ENCODE measurements around the gene ERAS. TPM values are rescaled to one million over a fixed set of nuclear protein-coding genes. Genes with fewer than 3 reads are reported as not detected.

Gene ERAS
- total RNA-seq, 1 donor from 2014 or later = not detected

DNA sequence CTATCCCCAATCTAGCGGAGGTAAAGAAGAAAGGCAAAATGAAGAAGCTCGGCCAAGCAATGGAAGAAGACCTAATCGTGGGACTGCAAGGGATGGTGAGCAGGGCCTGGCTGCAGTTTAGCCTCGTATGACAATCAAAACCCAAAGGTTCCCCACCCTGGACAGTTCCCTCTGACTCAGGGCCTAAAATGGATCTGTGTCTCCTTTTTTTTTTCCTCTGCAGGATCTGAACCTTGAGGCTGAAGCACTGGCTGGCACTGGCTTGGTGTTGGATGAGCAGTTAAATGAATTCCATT is 23.5 kb upstream of the ERAS start:
- peak overlapping the region; percentile 87 for H3K4me2 ChIP-seq (ENCODE audit: low read length)
- no peaks in the 10 kb centered on the region for H3K27me3 ChIP-seq (ENCODE audit: insufficient read depth, low read length)
- no peaks in the 10 kb centered on the region for H3K36me3 Mint-ChIP-seq (ENCODE audit: low read depth, unreplicated experiment)
- H3K79me2 ChIP-seq (ENCODE audit: insufficient read depth, low read length) = no peaks in the 10 kb centered on the region
- no peaks in the 10 kb centered on the region for H3K9me3 Mint-ChIP-seq (ENCODE audit: unreplicated experiment)
- peak overlapping the region; percentile 95 for H3K4me3 Mint-ChIP-seq (ENCODE audit: unreplicated experiment)
- DNase-seq (ENCODE audit: low read depth) (no peak), FAIRE-seq (no peak)
- H2AFZ ChIP-seq (ENCODE audit: low read depth, low read length) = no peak overlapping the region
- no peaks in the 10 kb centered on the region for H3K27me3 Mint-ChIP-seq (ENCODE audit: low read depth, unreplicated experiment)
- no peaks in the 10 kb centered on the region for H4K20me1 ChIP-seq (ENCODE audit: insufficient read depth, low read length)
- no peaks in the 10 kb centered on the region for H3K36me3 ChIP-seq (ENCODE audit: insufficient read depth, low read length)
- H3K4me1 ChIP-seq (ENCODE audit: insufficient read depth, low read length) = peaks cover 10% of the 10 kb centered on the region
- peak overlapping the region; percentile 68 for H3K4me3 ChIP-seq (ENCODE audit: insufficient read depth, low read depth, low read length)
- H3K27ac Mint-ChIP-seq (ENCODE audit: unreplicated experiment) = peak overlapping the region; percentile 100
- peaks cover 3% of the 10 kb centered on the region for H3K4me1 Mint-ChIP-seq (ENCODE audit: low read depth, unreplicated experiment)
- no peak for TF ChIP-seq CTCF (IDR thresholded peaks at IDR 0.05; ENCODE audit: insufficient read depth, low read depth, low read length)
- TF ChIP-seq EZH2 (IDR thresholded peaks at IDR 0.05; ENCODE audit: insufficient read depth, low read length) = no peak
- H3K9me3 ChIP-seq (ENCODE audit: insufficient read depth, low read depth, low read length) = no peaks in the 10 kb centered on the region
- peak overlapping the region; percentile 96 for H3K9ac ChIP-seq (ENCODE audit: low read length)
- H3K27ac ChIP-seq (ENCODE audit: low read depth, low read length) = no peak overlapping the region

DNA sequence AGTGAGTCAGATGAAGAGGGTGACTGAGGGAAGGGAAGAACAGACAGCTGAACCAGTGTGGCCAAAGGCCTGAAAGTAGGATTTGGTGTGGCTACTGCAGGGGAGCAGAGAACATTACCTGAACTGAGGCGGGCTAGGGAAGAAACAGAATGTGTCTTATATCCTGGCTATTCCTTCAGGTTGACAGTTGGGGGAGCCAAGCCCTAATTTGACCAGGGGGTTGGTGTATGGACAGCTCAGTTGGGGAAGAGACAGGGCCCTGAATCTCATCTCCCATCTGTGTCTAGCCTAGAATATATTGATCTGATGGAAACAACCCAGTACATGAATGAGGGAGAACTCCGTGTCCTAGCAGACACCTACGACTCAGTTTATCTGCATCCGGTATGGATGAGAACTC is 20.2 kb upstream of the ERAS start:
- peak overlapping the region; percentile 58 for H3K27ac Mint-ChIP-seq (ENCODE audit: unreplicated experiment)
- DNase-seq (ENCODE audit: low read depth) = no peak
- Histone ChIP-seq H4K20me1 (ENCODE audit: insufficient read depth, low read length) (no peaks in the 10 kb centered on the region), H3K27me3 (ENCODE audit: insufficient read depth, low read length) (no peaks in the 10 kb centered on the region), H3K9ac (ENCODE audit: low read length) (no peak overlapping the region), H3K27ac (ENCODE audit: low read depth, low read length) (no peak overlapping the region), H3K4me2 (ENCODE audit: low read length) (no peak overlapping the region), H3K79me2 (ENCODE audit: insufficient read depth, low read length) (no peaks in the 10 kb centered on the region), H3K4me3 (ENCODE audit: insufficient read depth, low read depth, low read length) (no peak overlapping the region), H3K9me3 (ENCODE audit: insufficient read depth, low read depth, low read length) (no peaks in the 10 kb centered on the region), H2AFZ (ENCODE audit: low read depth, low read length) (no peak overlapping the region), H3K36me3 (ENCODE audit: insufficient read depth, low read length) (no peaks in the 10 kb centered on the region), H3K4me1 (ENCODE audit: insufficient read depth, low read length) (peaks cover 5% of the 10 kb centered on the region)
- FAIRE-seq = peak; percentile 77
- H3K9me3 Mint-ChIP-seq (ENCODE audit: unreplicated experiment) = no peaks in the 10 kb centered on the region
- no peaks in the 10 kb centered on the region for H3K27me3 Mint-ChIP-seq (ENCODE audit: low read depth, unreplicated experiment)
- H3K4me3 Mint-ChIP-seq (ENCODE audit: unreplicated experiment) = no peak overlapping the region
- no peaks in the 10 kb centered on the region for H3K36me3 Mint-ChIP-seq (ENCODE audit: low read depth, unreplicated experiment)
- TF ChIP-seq CTCF (IDR thresholded peaks at IDR 0.05; ENCODE audit: insufficient read depth, low read depth, low read length) (no peak), EZH2 (IDR thresholded peaks at IDR 0.05; ENCODE audit: insufficient read depth, low read length) (no peak)
- H3K4me1 Mint-ChIP-seq (ENCODE audit: low read depth, unreplicated experiment) = no peaks in the 10 kb centered on the region

- FAIRE-seq (no peak), DNase-seq (ENCODE audit: low read depth) (no peak)
- Mint-ChIP-seq H3K9me3 (ENCODE audit: unreplicated experiment) (no peaks in the 10 kb centered on the region), H3K36me3 (ENCODE audit: low read depth, unreplicated experiment) (no peaks in the 10 kb centered on the region), H3K27ac (ENCODE audit: unreplicated experiment) (no peak overlapping the region), H3K4me1 (ENCODE audit: low read depth, unreplicated experiment) (no peaks in the 10 kb centered on the region), H3K4me3 (ENCODE audit: unreplicated experiment) (no peak overlapping the region), H3K27me3 (ENCODE audit: low read depth, unreplicated experiment) (no peaks in the 10 kb centered on the region)
- no peaks in the 10 kb centered on the region for H3K4me1 ChIP-seq (ENCODE audit: insufficient read depth, low read length)
- H3K36me3 ChIP-seq (ENCODE audit: insufficient read depth, low read length) = no peaks in the 10 kb centered on the region
- no peak overlapping the region for H2AFZ ChIP-seq (ENCODE audit: low read depth, low read length)
- no peaks in the 10 kb centered on the region for H3K9me3 ChIP-seq (ENCODE audit: insufficient read depth, low read depth, low read length)
- no peaks in the 10 kb centered on the region for H3K27me3 ChIP-seq (ENCODE audit: insufficient read depth, low read length)
- no peaks in the 10 kb centered on the region for H3K79me2 ChIP-seq (ENCODE audit: insufficient read depth, low read length)
- no peak overlapping the region for H3K4me3 ChIP-seq (ENCODE audit: insufficient read depth, low read depth, low read length)
- TF ChIP-seq CTCF (IDR thresholded peaks at IDR 0.05; ENCODE audit: insufficient read depth, low read depth, low read length) (no peak), EZH2 (IDR thresholded peaks at IDR 0.05; ENCODE audit: insufficient read depth, low read length) (no peak)
- no peak overlapping the region for H3K9ac ChIP-seq (ENCODE audit: low read length)
- no peaks in the 10 kb centered on the region for H4K20me1 ChIP-seq (ENCODE audit: insufficient read depth, low read length)
- H3K27ac ChIP-seq (ENCODE audit: low read depth, low read length) = no peak overlapping the region
- no peak overlapping the region for H3K4me2 ChIP-seq (ENCODE audit: low read length)
Measured at GRCh38 chrX:48813644-48814043, 12.7 kb upstream of the ERAS start.
